ENCODE measurements around the gene SLC15A2. TPM values are rescaled to one million over a fixed set of nuclear protein-coding genes. Genes with fewer than 3 reads are reported as not detected.

Gene SLC15A2
- polyA plus RNA-seq, 1 donor (not counting 4 experiments of a cell fraction or from before 2014, with no cell fraction given) = 2.6 TPM

- Histone ChIP-seq H3K79me2 (ENCODE audit: control insufficient read depth, insufficient read depth, low read length) (no peaks in the 10 kb centered on the region), H3K36me3 (ENCODE audit: control insufficient read depth in 2 of 2, extremely low read depth in 1 of 2, insufficient read depth in 2 of 2, low read length in 2 of 2) (no peaks in the 10 kb centered on the region), H3K9me3 (ENCODE audit: control insufficient read depth, low read depth, low read length) (no peaks in the 10 kb centered on the region), H3K27me3 (ENCODE audit: control insufficient read depth, extremely low read depth, insufficient read depth, low read length) (no peaks in the 10 kb centered on the region), H3K9ac (ENCODE audit: control insufficient read depth, extremely low read depth, insufficient read depth, low read length) (no peak overlapping the region), H3K9me1 (ENCODE audit: control insufficient read depth, extremely low read depth, insufficient read depth, low read length) (no peaks in the 10 kb centered on the region), H3K4me1 (ENCODE audit: control insufficient read depth, extremely low read depth, insufficient read depth, low read length) (peaks cover 12% of the 10 kb centered on the region), H4K20me1 (ENCODE audit: control insufficient read depth, extremely low read depth, insufficient read depth, low read length) (no peaks in the 10 kb centered on the region), H3K4me3 (ENCODE audit: control insufficient read depth in 2 of 3, extremely low read depth in 1 of 3, insufficient read depth in 2 of 3, low read depth in 1 of 3, low read length in 3 of 3) (no peak overlapping the region), H3K4me2 (ENCODE audit: control insufficient read depth, extremely low read depth, insufficient read depth, low read depth, low read length) (no peak overlapping the region), H3K27ac (ENCODE audit: control insufficient read depth, insufficient read depth, low read length) (no peak overlapping the region), H2AFZ (ENCODE audit: control insufficient read depth, low read length) (no peak overlapping the region)
- dilution Hi-C loops (cut with MboI; ENCODE audit: extremely low pct_ligation_motif_present, low sequenced_read_pairs) = no loop called here
- DNase-seq (ENCODE audit: low read depth, low spot score) (no peak), FAIRE-seq (no peak)
- TF ChIP-seq CTCF (optimal IDR thresholded peaks at IDR 0.05 in 1 of 3, IDR thresholded peaks at IDR 0.05 in 1 of 3, conservative IDR thresholded peaks at IDR 0.05 in 1 of 3; ENCODE audit: extremely low read depth in 1 of 3, insufficient read depth in 2 of 3, low read length in 3 of 3) (no peak), EZH2 (IDR thresholded peaks at IDR 0.05; ENCODE audit: low read length) (no peak)
These were observed 20.1 kb downstream of the SLC15A2 start for GRCh38 chr3:121914081-121914998.

- no peaks in the 10 kb centered on the region for H3K27me3 ChIP-seq (ENCODE audit: control insufficient read depth, extremely low read depth, insufficient read depth, low read length)
- H3K4me1 ChIP-seq (ENCODE audit: control insufficient read depth, extremely low read depth, insufficient read depth, low read length) = peaks cover 16% of the 10 kb centered on the region
- H3K27ac ChIP-seq (ENCODE audit: control insufficient read depth, insufficient read depth, low read length) = no peak overlapping the region
- no peak overlapping the region for H3K4me3 ChIP-seq (ENCODE audit: control insufficient read depth in 2 of 3, extremely low read depth in 1 of 3, insufficient read depth in 2 of 3, low read depth in 1 of 3, low read length in 3 of 3)
- no peak overlapping the region for H2AFZ ChIP-seq (ENCODE audit: control insufficient read depth, low read length)
- no peaks in the 10 kb centered on the region for H3K9me3 ChIP-seq (ENCODE audit: control insufficient read depth, low read depth, low read length)
- no peak overlapping the region for H3K4me2 ChIP-seq (ENCODE audit: control insufficient read depth, extremely low read depth, insufficient read depth, low read depth, low read length)
- FAIRE-seq = peak; percentile 59
- H3K9ac ChIP-seq (ENCODE audit: control insufficient read depth, extremely low read depth, insufficient read depth, low read length) = no peak overlapping the region
- H3K79me2 ChIP-seq (ENCODE audit: control insufficient read depth, insufficient read depth, low read length) = no peaks in the 10 kb centered on the region
- dilution Hi-C loops (cut with MboI; ENCODE audit: extremely low pct_ligation_motif_present, low sequenced_read_pairs) = no loop called here
- H3K36me3 ChIP-seq (ENCODE audit: control insufficient read depth in 2 of 2, extremely low read depth in 1 of 2, insufficient read depth in 2 of 2, low read length in 2 of 2) = no peaks in the 10 kb centered on the region
- no peak for TF ChIP-seq CTCF (optimal IDR thresholded peaks at IDR 0.05 in 1 of 3, IDR thresholded peaks at IDR 0.05 in 1 of 3, conservative IDR thresholded peaks at IDR 0.05 in 1 of 3; ENCODE audit: extremely low read depth in 1 of 3, insufficient read depth in 2 of 3, low read length in 3 of 3)
- no peak for TF ChIP-seq EZH2 (IDR thresholded peaks at IDR 0.05; ENCODE audit: low read length)
- DNase-seq (ENCODE audit: low read depth, low spot score) = no peak
- H3K9me1 ChIP-seq (ENCODE audit: control insufficient read depth, extremely low read depth, insufficient read depth, low read length) = no peaks in the 10 kb centered on the region
- H4K20me1 ChIP-seq (ENCODE audit: control insufficient read depth, extremely low read depth, insufficient read depth, low read length) = no peaks in the 10 kb centered on the region
These were observed 22.0 kb downstream of the SLC15A2 start for GRCh38 chr3:121916189-121916588.
